Esophagus squamous epithelium (tissue), 5 donors: ENCODE results near the gene CLEC2L. TPM values are rescaled to one million over a fixed set of nuclear protein-coding genes. Genes with fewer than 3 reads are reported as not detected.

Source experiments
- DNase-seq: peaks from one replicate; lab custom pipeline; 2025; lab: John Stamatoyannopoulos, UW
- H3K27ac ChIP-seq, 4 donors: fragments of 200-600 bp; sonication (generic); one replicate each; pipeline ENCODE4 v1.5.1; 2016 to 2019; ENCODE audit warnings: mild to moderate bottlenecking in 1 of 4
- H3K27me3 ChIP-seq, 4 donors: fragments of 200-600 bp; sonication (generic); 1 replicate in 3 of 4; 2 replicates in 1 of 4; pipeline versions ENCODE4 v1.5.1 to v1.6.0; 2017 to 2021; ENCODE audit warnings: antibody characterized with exemption in 1 of 4
- H3K36me3 ChIP-seq, 3 donors: fragments of 200-600 bp; sonication (generic); one replicate each; pipeline ENCODE4 v1.5.1; 2016 to 2019
- H3K4me1 ChIP-seq, 3 donors: fragments of 200-600 bp; sonication (generic); one replicate each; pipeline ENCODE4 v1.5.1; 2017 to 2019
- H3K4me3 ChIP-seq, 4 donors: fragments of 200-600 bp; sonication (generic); 1 replicate in 3 of 4; 2 replicates in 1 of 4; pipeline ENCODE4 v1.5.1; 2016 to 2019; ENCODE audit warnings: mild to moderate bottlenecking in 2 of 4, moderate library complexity in 1 of 4
- H3K9me3 ChIP-seq, 3 donors: fragments of 200-600 bp; sonication (generic); one replicate each; pipeline ENCODE4 v1.5.1; 2016 to 2019
- POLR2A ChIP-seq, 4 donors: fragments of 450-650 bp; IDR thresholded peaks; one replicate each; pipeline ENCODE4 v1.6.1; 2017; ENCODE audit warnings: antibody characterized with exemption in 4 of 4, mild to moderate bottlenecking in 4 of 4, moderate library complexity in 3 of 4
- WGBS, 2 donors: methylation state at CpG; one replicate each; pipeline ENCODE4 v1.1.5; 2018; 5-methylcytosine and 5-hydroxymethylcytosine counted together
- intact Hi-C: fragments of 100-400 bp; cut with DNase I; formaldehyde crosslinking; loops from one replicate; pipeline ENCODE4 v1.15.0; 2022
- total RNA-seq, 4 donors: library from RNA; depleted of rRNA; stranded (reverse); fragments of >200 nt; gene quantifications; one replicate each; pipeline ENCODE4 v1.1.0, GENCODE V29; 2016
- TF ChIP-seq, protein P1 (sequence below), 6 experiments: fragments of 450-650 bp in 4 of 6; fragments of 200-600 bp in 2 of 6; sonication (generic) in 2 of 6; IDR thresholded peaks; one replicate each; pipeline ENCODE4 v1.5.1; 2016 to 2019; ENCODE audit warnings: antibody characterized with exemption in 6 of 6, mild to moderate bottlenecking in 4 of 6, moderate library complexity in 4 of 6
- donor health status: DM: yes; HTN: yes; CAD: no.

The CLEC2L gene
- total RNA-seq, 4 donors from 2014 or later, result not detected

DNA sequence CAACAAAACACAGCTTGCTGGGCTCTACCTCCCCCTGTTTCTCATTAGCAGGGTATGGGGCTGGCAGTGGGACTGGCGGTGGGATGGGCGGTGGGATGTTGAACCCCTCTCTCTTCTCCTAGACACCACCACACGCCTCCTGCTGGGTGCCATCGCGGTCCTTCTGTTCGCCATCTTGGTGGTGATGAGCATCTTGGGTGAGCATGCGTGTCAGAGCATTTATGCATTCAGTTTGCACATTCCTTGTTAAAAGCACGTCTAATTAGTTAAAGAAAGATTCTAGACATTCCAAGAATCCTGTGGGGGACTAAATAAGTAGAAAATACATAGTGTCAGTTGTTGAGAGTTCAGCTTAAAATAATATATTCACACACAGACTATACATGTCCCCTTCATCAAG is 12.7 kb downstream of the CLEC2L start:
- H3K9me3 ChIP-seq, result no peaks in the 10 kb centered on the region
- intact Hi-C loops, result no loop called here
- TF ChIP-seq POLR2A (IDR thresholded peaks at IDR 0.05), result no peak
- TF ChIP-seq, protein P1, sequence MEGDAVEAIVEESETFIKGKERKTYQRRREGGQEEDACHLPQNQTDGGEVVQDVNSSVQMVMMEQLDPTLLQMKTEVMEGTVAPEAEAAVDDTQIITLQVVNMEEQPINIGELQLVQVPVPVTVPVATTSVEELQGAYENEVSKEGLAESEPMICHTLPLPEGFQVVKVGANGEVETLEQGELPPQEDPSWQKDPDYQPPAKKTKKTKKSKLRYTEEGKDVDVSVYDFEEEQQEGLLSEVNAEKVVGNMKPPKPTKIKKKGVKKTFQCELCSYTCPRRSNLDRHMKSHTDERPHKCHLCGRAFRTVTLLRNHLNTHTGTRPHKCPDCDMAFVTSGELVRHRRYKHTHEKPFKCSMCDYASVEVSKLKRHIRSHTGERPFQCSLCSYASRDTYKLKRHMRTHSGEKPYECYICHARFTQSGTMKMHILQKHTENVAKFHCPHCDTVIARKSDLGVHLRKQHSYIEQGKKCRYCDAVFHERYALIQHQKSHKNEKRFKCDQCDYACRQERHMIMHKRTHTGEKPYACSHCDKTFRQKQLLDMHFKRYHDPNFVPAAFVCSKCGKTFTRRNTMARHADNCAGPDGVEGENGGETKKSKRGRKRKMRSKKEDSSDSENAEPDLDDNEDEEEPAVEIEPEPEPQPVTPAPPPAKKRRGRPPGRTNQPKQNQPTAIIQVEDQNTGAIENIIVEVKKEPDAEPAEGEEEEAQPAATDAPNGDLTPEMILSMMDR (IDR thresholded peaks at IDR 0.05), result no peak

GRCh38 chr7:139538881-139539635 is 15.6 kb downstream of the CLEC2L start:
- 62 to 67% methylated on average over 8 of the region's 8 CpGs for WGBS, 2 donors
- TF ChIP-seq POLR2A (IDR thresholded peaks at IDR 0.05), result no peak
- TF ChIP-seq, protein P1 (IDR thresholded peaks at IDR 0.05), result no peak
- H3K36me3 ChIP-seq, result no peaks in the 10 kb centered on the region
- no peak overlapping the region for H3K4me3 ChIP-seq
- peaks cover 0 to 30% (median 0%) of the 10 kb centered on the region in 4 donors for H3K27me3 ChIP-seq
- intact Hi-C loops, result no loop called here
- H3K4me1 ChIP-seq, result peaks cover 0 to 9% (median 0%) of the 10 kb centered on the region in 3 donors
- DNase-seq, result no peak
- no peaks in the 10 kb centered on the region for H3K9me3 ChIP-seq
- H3K27ac ChIP-seq, result peak overlapping the region in 1 of 4 donors; percentile 49

More for the DNA sequence above, 12.7 kb downstream of the CLEC2L start:
- Histone ChIP-seq H3K27ac (no peak overlapping the region), H3K27me3 (peaks cover 0 to 19% (median 0%) of the 10 kb centered on the region in 4 donors), H3K36me3 (no peaks in the 10 kb centered on the region), H3K4me1 (peaks cover 0 to 9% (median 0%) of the 10 kb centered on the region in 3 donors), H3K4me3 (no peak overlapping the region)
- 79 to 93% methylated on average over 2 to 8 of the region's 8 CpGs for WGBS, 2 donors
- DNase-seq, result no peak

DNA sequence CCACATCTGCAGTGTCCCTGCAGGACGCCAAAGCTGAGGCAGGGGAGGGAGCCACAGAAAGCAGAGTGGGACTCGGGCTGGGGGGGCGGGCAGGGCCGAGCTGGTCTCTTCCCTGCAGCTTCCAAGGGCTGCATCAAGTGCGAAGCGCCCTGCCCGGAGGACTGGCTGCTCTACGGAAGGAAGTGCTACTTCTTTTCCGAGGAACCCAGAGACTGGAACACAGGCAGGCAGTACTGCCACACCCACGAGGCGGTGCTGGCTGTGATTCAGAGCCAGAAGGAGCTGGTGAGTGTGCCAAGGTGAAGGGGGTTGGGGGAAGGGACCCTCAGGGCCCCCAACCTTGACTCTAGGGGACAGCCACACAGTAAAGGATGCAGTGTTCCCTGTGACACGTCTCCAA is 16.7 kb downstream of the CLEC2L start:
- Histone ChIP-seq H3K4me3 (no peak overlapping the region), H3K4me1 (peaks cover 0 to 9% (median 0%) of the 10 kb centered on the region in 3 donors), H3K27me3 (peaks cover 0 to 30% (median 0%) of the 10 kb centered on the region in 4 donors), H3K27ac (no peak overlapping the region), H3K36me3 (no peaks in the 10 kb centered on the region), H3K9me3 (no peaks in the 10 kb centered on the region)
- 49% methylated on average over 4 of the region's 12 CpGs; no CpG with 5 or more reads in 1 of the 2 donors for WGBS, 2 donors
- DNase-seq, result no peak
- TF ChIP-seq, protein P1 (IDR thresholded peaks at IDR 0.05), result no peak
- no peak for TF ChIP-seq POLR2A (IDR thresholded peaks at IDR 0.05)
- intact Hi-C loops, result no loop called here

DNA sequence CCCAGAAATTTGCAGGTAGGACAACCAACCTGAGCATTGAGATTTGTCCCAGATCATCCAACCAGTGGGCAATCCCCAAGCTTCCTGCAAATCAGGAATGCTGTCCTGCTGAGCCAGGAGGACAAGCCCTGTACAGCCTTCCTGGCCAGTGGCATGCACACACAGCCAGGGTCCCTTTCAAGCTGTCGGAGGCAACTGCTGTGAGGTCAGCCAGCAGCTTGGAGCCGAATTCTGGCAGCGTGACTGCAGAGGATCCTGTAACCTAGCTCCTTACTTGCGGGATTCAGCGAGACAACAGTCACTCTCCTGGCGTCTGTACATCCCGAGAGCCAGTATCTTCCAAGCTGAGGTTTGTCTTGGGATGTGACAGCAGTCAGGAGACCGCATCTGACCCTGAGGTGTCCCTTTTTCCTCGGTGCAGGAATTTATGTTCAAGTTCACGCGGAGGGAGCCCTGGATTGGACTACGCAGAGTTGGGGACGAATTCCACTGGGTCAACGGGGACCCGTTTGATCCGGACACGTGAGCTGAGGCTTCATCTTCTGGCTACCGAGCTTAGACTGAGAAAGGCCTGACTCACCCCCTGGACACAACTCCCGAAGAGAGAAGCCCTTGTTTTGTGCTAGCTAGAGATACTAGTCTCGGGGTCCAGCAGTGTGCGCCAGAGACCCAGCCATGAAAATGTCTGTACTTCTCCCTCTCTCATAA is 18.3 kb downstream of the CLEC2L start:
- TF ChIP-seq POLR2A (IDR thresholded peaks at IDR 0.05), result no peak
- TF ChIP-seq, protein P1 (IDR thresholded peaks at IDR 0.05), result no peak
- H3K4me3 ChIP-seq, result no peak overlapping the region
- H3K27me3 ChIP-seq, result peaks cover 0 to 30% (median 0%) of the 10 kb centered on the region in 4 donors
- no peak overlapping the region for H3K27ac ChIP-seq
- intact Hi-C loops, result no loop called here
- H3K4me1 ChIP-seq, result peaks cover 0 to 9% (median 0%) of the 10 kb centered on the region in 3 donors
- DNase-seq, result no peak
- H3K9me3 ChIP-seq, result no peaks in the 10 kb centered on the region
- 95 to 97% methylated on average over 3 to 4 of the region's 21 CpGs for WGBS, 2 donors
- H3K36me3 ChIP-seq, result no peaks in the 10 kb centered on the region
